ENCODE data around the gene TBX20.

GRCh38 chr7:35250941-35251340 lies 3.0 kb downstream of the TBX20 start:
- TF ChIP-seq CTCF (conservative IDR thresholded peaks at IDR 0.05 in 1 of 2, IDR thresholded peaks at IDR 0.05 in 1 of 2; ENCODE audit: extremely low read depth in 1 of 2, insufficient read depth in 1 of 2, low read depth in 1 of 2, low read length in 2 of 2) = no peak
- TF ChIP-seq EZH2 (IDR thresholded peaks at IDR 0.05; ENCODE audit: borderline replicate concordance, low read length) = no peak

Data from mammary epithelial cell (primary cell).